Fibroblast of lung (primary cell): ENCODE measurements around the gene POLR1H. TPM values are rescaled to one million over a fixed set of nuclear protein-coding genes. Genes with fewer than 3 reads are reported as not detected.
"Not testable (repeated sequence)": the region's sequence is repeated elsewhere in the genome, so short reads cannot be mapped to it uniquely, and the experiment has no call there.

Source experiments
- DNase-seq, 2 donors: peaks; one replicate each; pipeline versions ENCODE4 v3.0.0 to v3.0.0-alpha.2; 2010; ENCODE audit warnings: low read depth in 2 of 2
- H2AFZ ChIP-seq: 2 replicates; pipeline ENCODE4 v1.5.1; 2012; ENCODE audit warnings: low read length, control low read depth, inconsistent platforms
- H3K27ac ChIP-seq: 2 replicates; pipeline ENCODE4 v1.5.1; 2011; ENCODE audit warnings: low read length, control low read depth; ENCODE audit not compliant: insufficient read depth
- H3K27me3 ChIP-seq: 2 replicates; pipeline ENCODE4 v1.5.1; 2011; ENCODE audit warnings: mild to moderate bottlenecking, low read length; ENCODE audit not compliant: control insufficient read depth, insufficient read depth
- H3K36me3 ChIP-seq: 2 replicates; pipeline ENCODE4 v1.5.1; 2011; ENCODE audit warnings: low read length; ENCODE audit not compliant: control insufficient read depth, insufficient read depth
- H3K4me1 ChIP-seq: 2 replicates; pipeline ENCODE4 v1.5.1; 2011; ENCODE audit warnings: low read length; ENCODE audit not compliant: control insufficient read depth, insufficient read depth; ENCODE audit errors: extremely low read depth
- H3K4me2 ChIP-seq: 2 replicates; pipeline ENCODE4 v1.5.1; 2011; ENCODE audit warnings: low read length, control low read depth; ENCODE audit not compliant: insufficient read depth; ENCODE audit errors: extremely low read depth
- H3K4me3 ChIP-seq, 4 experiments: fragments of 200-600 bp in 1 of 4; sonication (generic) in 1 of 4; replicated peaks in 1 of 4; 2 replicates each; pipeline ENCODE4 v1.5.1; 2011 to 2016; ENCODE audit warnings: low read length in 4 of 4, low read depth in 3 of 4, mild to moderate bottlenecking in 3 of 4, control low read depth in 2 of 4, inconsistent platforms in 1 of 4, mixed read lengths in 1 of 4; ENCODE audit not compliant: insufficient read depth in 1 of 4; ENCODE audit errors: control extremely low read depth in 1 of 4
- H3K79me2 ChIP-seq: 2 replicates; pipeline ENCODE4 v1.5.1; 2012; ENCODE audit warnings: mild to moderate bottlenecking, low read length, inconsistent platforms; ENCODE audit not compliant: control insufficient read depth, insufficient read depth
- H3K9ac ChIP-seq: 2 replicates; pipeline ENCODE4 v1.5.1; 2011; ENCODE audit warnings: mild to moderate bottlenecking, low read length, control low read depth; ENCODE audit not compliant: insufficient read depth
- H3K9me3 ChIP-seq: 2 replicates; pipeline ENCODE4 v1.5.1; 2012; ENCODE audit warnings: low read depth, low read length; ENCODE audit not compliant: control insufficient read depth, insufficient read depth
- H4K20me1 ChIP-seq: 2 replicates; pipeline ENCODE4 v1.5.1; 2011; ENCODE audit warnings: low read length; ENCODE audit not compliant: control insufficient read depth, insufficient read depth; ENCODE audit errors: extremely low read depth
- CTCF ChIP-seq, 2 donors: IDR thresholded peaks in 1 of 2; conservative IDR thresholded peaks in 1 of 2; 1 replicate in 1 of 2; 2 replicates in 1 of 2; pipeline ENCODE4 v1.5.1; 2011 to 2012; ENCODE audit warnings: low read length in 2 of 2, control low read depth in 1 of 2, inconsistent platforms in 1 of 2, low read depth in 1 of 2, mild to moderate bottlenecking in 1 of 2
- EZH2 ChIP-seq: IDR thresholded peaks from 2 replicates; pipeline ENCODE4 v1.5.1; 2012; ENCODE audit warnings: low read length, control low read depth, mild to moderate bottlenecking; ENCODE audit errors: missing control alignments
- polyA plus RNA-seq, 2 donors: library from polyadenylated mRNA; depleted of rRNA in 1 of 2; stranded (reverse) in 1 of 2; unstranded in 1 of 2; fragments of >200 nt; gene quantifications; 2 replicates each; pipeline ENCODE4 v1.2.1, GENCODE V29; 2011 to 2012; ENCODE audit warnings: missing spikeins in 1 of 2
- total RNA-seq: library from RNA; depleted of rRNA; stranded (reverse); fragments of >200 nt; gene quantifications from 2 replicates; pipeline ENCODE4 v1.2.1, GENCODE V29; 2014

POLR1H gene
- total and polyA plus RNA-seq, 2 donors (not counting 1 experiment from before 2014, with no cell fraction given): 25.0 to 46.1 TPM

- Histone ChIP-seq H3K9me3 (no peaks in the 10 kb centered on the region), H3K27ac (no peak overlapping the region), H3K4me3 (no peak overlapping the region), H3K4me2 (no peak overlapping the region), H3K79me2 (no peaks in the 10 kb centered on the region), H3K4me1 (no peaks in the 10 kb centered on the region), H4K20me1 (no peaks in the 10 kb centered on the region), H2AFZ (no peak overlapping the region), H3K9ac (no peak overlapping the region), H3K27me3 (no peaks in the 10 kb centered on the region), H3K36me3 (no peaks in the 10 kb centered on the region)
- DNase-seq: no peak
- TF ChIP-seq CTCF (conservative IDR thresholded peaks at IDR 0.05 in 1 of 2, IDR thresholded peaks at IDR 0.05 in 1 of 2; ENCODE audit: low read depth in 1 of 2, low read length in 2 of 2): no peak
These were observed 40.4 kb upstream of the POLR1H start for GRCh38 chr6:30020626-30021025.

GRCh38 chr6:30022189-30022588 is 38.9 kb upstream of the POLR1H start:
- Histone ChIP-seq H3K27ac (no peak overlapping the region), H3K36me3 (no peaks in the 10 kb centered on the region), H3K4me1 (no peaks in the 10 kb centered on the region), H4K20me1 (no peaks in the 10 kb centered on the region), H2AFZ (no peak overlapping the region), H3K79me2 (no peaks in the 10 kb centered on the region), H3K9ac (no peak overlapping the region), H3K27me3 (no peaks in the 10 kb centered on the region), H3K9me3 (no peaks in the 10 kb centered on the region), H3K4me2 (no peak overlapping the region), H3K4me3 (no peak overlapping the region)
- TF ChIP-seq EZH2 (no peak), CTCF (conservative IDR thresholded peaks at IDR 0.05 in 1 of 2, IDR thresholded peaks at IDR 0.05 in 1 of 2; ENCODE audit: low read depth in 1 of 2, low read length in 2 of 2) (no peak)
- no peak for DNase-seq

- not testable (repeated sequence) for H3K4me1 ChIP-seq, H3K36me3 ChIP-seq, DNase-seq, H4K20me1 ChIP-seq, H3K79me2 ChIP-seq, H3K4me3 ChIP-seq, H3K9me3 ChIP-seq, H3K4me2 ChIP-seq, H3K27ac ChIP-seq, H3K27me3 ChIP-seq, H2AFZ ChIP-seq, H3K9ac ChIP-seq
These were observed 38.4 kb upstream of the POLR1H start for GRCh38 chr6:30022712-30023111.

- no peak for DNase-seq
These were observed 35.9 kb upstream of the POLR1H start for GRCh38 chr6:30025186-30025585.

More at GRCh38 chr6:30025186-30025585, 35.9 kb upstream of the POLR1H start:
- no peak overlapping the region for H3K4me3 ChIP-seq
- H3K79me2 ChIP-seq: no peaks in the 10 kb centered on the region
- no peak overlapping the region for H3K27ac ChIP-seq
- no peaks in the 10 kb centered on the region for H3K9me3 ChIP-seq
- H3K4me1 ChIP-seq: no peaks in the 10 kb centered on the region
- TF ChIP-seq EZH2: no peak
- TF ChIP-seq CTCF (conservative IDR thresholded peaks at IDR 0.05 in 1 of 2, IDR thresholded peaks at IDR 0.05 in 1 of 2; ENCODE audit: low read depth in 1 of 2, low read length in 2 of 2): no peak
- no peak overlapping the region for H3K9ac ChIP-seq
- H3K27me3 ChIP-seq: no peaks in the 10 kb centered on the region
- no peak overlapping the region for H2AFZ ChIP-seq
- H3K4me2 ChIP-seq: no peak overlapping the region
- no peaks in the 10 kb centered on the region for H4K20me1 ChIP-seq
- H3K36me3 ChIP-seq: no peaks in the 10 kb centered on the region
